Subcutaneous abdominal adipose tissue (tissue), 5 donors: ENCODE measurements around the gene NBAS.

Source experiments
- H3K27ac ChIP-seq: one replicate; pipeline ENCODE4 v1.7.0; 2013; ENCODE audit warnings: low read depth, mild to moderate bottlenecking, inconsistent platforms, low read length, moderate library complexity
- H3K27me3 ChIP-seq, 5 donors: one replicate each; pipeline ENCODE4 v1.7.0; 2013; ENCODE audit warnings: low read length in 5 of 5, inconsistent platforms in 1 of 5; ENCODE audit not compliant: control insufficient read depth in 5 of 5, insufficient read depth in 4 of 5
- H3K36me3 ChIP-seq, 5 donors: one replicate each; pipeline ENCODE4 v1.7.0; 2013; ENCODE audit warnings: low read length in 5 of 5; ENCODE audit not compliant: control insufficient read depth in 5 of 5, insufficient read depth in 5 of 5
- H3K4me1 ChIP-seq, 5 donors: one replicate each; pipeline ENCODE4 v1.7.0; 2013; ENCODE audit warnings: low read length in 5 of 5, mild to moderate bottlenecking in 3 of 5, moderate library complexity in 1 of 5; ENCODE audit not compliant: control insufficient read depth in 5 of 5, insufficient read depth in 5 of 5
- H3K4me3 ChIP-seq, 5 donors: one replicate each; pipeline ENCODE4 v1.7.0; 2013; ENCODE audit warnings: low read length in 5 of 5, low read depth in 1 of 5
- H3K9ac ChIP-seq, 5 donors: one replicate each; pipeline ENCODE4 v1.7.0; 2013; ENCODE audit warnings: low read length in 5 of 5, mild to moderate bottlenecking in 4 of 5, moderate library complexity in 3 of 5
- H3K9me3 ChIP-seq, 5 donors: one replicate each; pipeline ENCODE4 v1.7.0; 2013; ENCODE audit warnings: low read length in 5 of 5; ENCODE audit not compliant: control insufficient read depth in 5 of 5
- donor health status: healthy.
- donor health status: healthy.
- donor health status: healthy.
- donor health status: healthy.
- donor health status: healthy.

The NBAS gene

DNA sequence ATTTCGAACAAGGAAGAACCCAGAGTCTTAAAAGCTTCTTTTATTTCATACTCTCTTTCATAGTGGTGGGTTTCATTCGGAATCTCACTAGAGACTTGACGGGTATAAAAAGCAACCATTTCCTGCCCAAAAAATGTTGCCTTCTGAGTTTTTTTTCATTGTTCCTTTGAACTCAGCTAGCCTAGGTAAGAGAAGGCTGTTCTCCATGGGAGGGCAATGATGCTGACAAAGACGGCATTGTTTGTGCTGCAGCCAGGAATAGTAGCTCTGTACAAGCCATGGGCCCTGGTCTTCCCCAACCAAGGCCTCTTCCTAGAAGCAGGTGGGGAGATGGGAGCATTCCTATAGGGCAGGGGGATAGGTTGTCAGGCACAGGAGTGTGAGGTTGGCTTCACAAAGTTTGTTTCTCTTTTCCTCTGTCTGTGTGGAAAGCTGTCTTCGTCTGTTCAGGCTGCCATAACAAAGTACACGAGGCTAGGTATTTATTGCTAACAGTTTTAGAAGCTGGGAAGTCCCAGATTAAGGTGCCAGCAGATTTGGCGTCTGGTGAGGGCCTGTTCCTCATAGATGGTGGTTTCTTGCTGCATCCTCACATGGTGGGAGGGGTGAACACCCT, 405.1 kb downstream of the NBAS start:
- Histone ChIP-seq H3K9ac (no peak overlapping the region), H3K27me3 (no peaks in the 10 kb centered on the region), H3K9me3 (no peaks in the 10 kb centered on the region), H3K4me3 (no peak overlapping the region), H3K36me3 (no peaks in the 10 kb centered on the region), H3K27ac (no peak overlapping the region), H3K4me1 (peaks cover 3 to 12% (median 10%) of the 10 kb centered on the region in 5 donors)

DNA sequence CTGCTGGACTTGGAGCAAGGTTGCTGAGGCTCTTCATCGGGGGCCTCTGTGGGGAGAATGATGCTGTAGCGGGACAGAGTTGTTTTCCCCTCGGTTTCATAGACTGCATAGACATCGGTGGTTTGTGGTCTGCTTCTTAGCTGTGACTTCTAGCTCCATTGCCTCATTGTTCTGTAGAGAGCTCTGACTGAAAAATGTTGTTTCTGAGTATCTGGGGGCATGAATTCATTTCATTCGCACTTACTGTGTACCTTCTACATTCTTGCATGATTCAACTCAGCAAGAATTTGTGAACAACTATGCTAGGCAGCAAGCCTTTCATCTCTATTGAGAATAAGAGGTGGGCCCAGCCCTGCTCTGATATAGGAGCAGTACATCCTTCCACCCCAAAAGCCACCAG, 406.8 kb downstream of the NBAS start:
- no peak overlapping the region for H3K4me3 ChIP-seq
- no peaks in the 10 kb centered on the region for H3K27me3 ChIP-seq
- H3K9me3 ChIP-seq, result no peaks in the 10 kb centered on the region
- H3K9ac ChIP-seq, result no peak overlapping the region
- H3K4me1 ChIP-seq, result peaks cover 0 to under 1% (median 0%) of the 10 kb centered on the region in 5 donors
- no peak overlapping the region for H3K27ac ChIP-seq
- no peaks in the 10 kb centered on the region for H3K36me3 ChIP-seq

- no peaks in the 10 kb centered on the region for H3K36me3 ChIP-seq
Measured at GRCh38 chr2:15152382-15152781, 408.8 kb downstream of the NBAS start.

GRCh38 chr2:15149063-15149462, 412.1 kb downstream of the NBAS start:
- H3K27me3 ChIP-seq, result no peaks in the 10 kb centered on the region
- H3K9ac ChIP-seq, result no peak overlapping the region
- no peaks in the 10 kb centered on the region for H3K9me3 ChIP-seq
- H3K4me1 ChIP-seq, result no peaks in the 10 kb centered on the region
- no peak overlapping the region for H3K4me3 ChIP-seq
- no peak overlapping the region for H3K27ac ChIP-seq
- H3K36me3 ChIP-seq, result no peaks in the 10 kb centered on the region

More at GRCh38 chr2:15152382-15152781, 408.8 kb downstream of the NBAS start:
- H3K4me1 ChIP-seq, result no peaks in the 10 kb centered on the region
- no peaks in the 10 kb centered on the region for H3K27me3 ChIP-seq
- H3K4me3 ChIP-seq, result no peak overlapping the region
- no peak overlapping the region for H3K9ac ChIP-seq
- H3K27ac ChIP-seq, result no peak overlapping the region
- no peaks in the 10 kb centered on the region for H3K9me3 ChIP-seq

GRCh38 chr2:15147591-15147990, 413.5 kb downstream of the NBAS start:
- H3K27me3 ChIP-seq, result no peaks in the 10 kb centered on the region
- no peaks in the 10 kb centered on the region for H3K9me3 ChIP-seq
- H3K36me3 ChIP-seq, result no peaks in the 10 kb centered on the region
- H3K27ac ChIP-seq, result no peak overlapping the region
- no peaks in the 10 kb centered on the region for H3K4me1 ChIP-seq
- no peak overlapping the region for H3K4me3 ChIP-seq
- no peak overlapping the region for H3K9ac ChIP-seq

DNA sequence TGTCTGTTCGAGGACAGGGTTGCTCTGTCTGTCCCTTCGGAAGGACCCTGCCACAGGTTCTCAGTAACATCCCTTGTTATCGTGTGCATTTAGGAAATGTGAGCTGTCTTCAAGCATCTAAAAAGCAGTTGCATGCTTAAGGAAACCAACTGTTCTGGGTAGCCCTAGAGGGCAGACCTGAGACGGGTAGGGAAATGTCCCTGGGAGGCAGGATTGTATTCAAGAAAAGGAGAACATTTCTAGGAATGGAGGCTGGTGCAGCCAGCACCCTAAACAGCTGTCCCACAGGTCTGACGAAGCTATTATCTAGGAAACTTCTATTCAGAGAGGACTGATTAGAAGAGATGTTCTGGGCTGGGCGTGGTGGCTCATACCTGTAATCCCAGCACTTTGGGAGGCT, 414.2 kb downstream of the NBAS start:
- H3K27me3 ChIP-seq, result no peaks in the 10 kb centered on the region
- no peaks in the 10 kb centered on the region for H3K36me3 ChIP-seq
- H3K9me3 ChIP-seq, result no peaks in the 10 kb centered on the region
- no peak overlapping the region for H3K27ac ChIP-seq
- no peak overlapping the region for H3K9ac ChIP-seq
- H3K4me1 ChIP-seq, result no peaks in the 10 kb centered on the region
- H3K4me3 ChIP-seq, result no peak overlapping the region

DNA sequence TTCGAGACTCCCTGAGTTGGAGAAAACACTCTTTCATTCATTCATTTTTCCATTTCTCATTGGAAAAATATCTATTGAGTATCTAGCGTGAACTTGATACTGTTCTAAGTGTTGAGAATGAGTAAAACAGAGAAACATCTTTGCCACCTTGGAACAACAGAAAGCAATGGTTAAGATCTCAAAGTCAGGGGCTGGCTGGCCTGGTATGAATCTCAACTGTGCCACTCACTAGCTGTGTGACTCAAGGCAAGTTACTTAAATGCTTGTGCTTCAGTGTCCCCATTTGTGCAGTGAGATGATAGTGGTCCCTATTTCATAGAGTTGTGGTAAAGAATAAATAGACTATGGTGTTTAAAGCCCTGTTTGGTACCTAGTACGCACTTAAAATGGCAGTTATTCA, 415.2 kb downstream of the NBAS start:
- Histone ChIP-seq H3K4me3 (no peak overlapping the region), H3K27me3 (no peaks in the 10 kb centered on the region), H3K9ac (no peak overlapping the region), H3K27ac (no peak overlapping the region), H3K36me3 (no peaks in the 10 kb centered on the region), H3K9me3 (no peaks in the 10 kb centered on the region), H3K4me1 (no peaks in the 10 kb centered on the region)

- no peak overlapping the region for H3K4me3 ChIP-seq
- H3K27ac ChIP-seq, result no peak overlapping the region
- H3K4me1 ChIP-seq, result no peaks in the 10 kb centered on the region
- peaks cover 0 to 1% (median 0%) of the 10 kb centered on the region in 5 donors for H3K9me3 ChIP-seq
- no peaks in the 10 kb centered on the region for H3K27me3 ChIP-seq
- H3K36me3 ChIP-seq, result no peaks in the 10 kb centered on the region
- H3K9ac ChIP-seq, result no peak overlapping the region
Measured at GRCh38 chr2:15145046-15145817, 415.9 kb downstream of the NBAS start.

- Histone ChIP-seq H3K4me3 (no peak overlapping the region), H3K4me1 (no peaks in the 10 kb centered on the region), H3K9me3 (peaks cover 2 to 7% (median 6%) of the 10 kb centered on the region in 5 donors), H3K27ac (no peak overlapping the region), H3K36me3 (no peaks in the 10 kb centered on the region), H3K9ac (no peak overlapping the region), H3K27me3 (no peaks in the 10 kb centered on the region)
Measured at GRCh38 chr2:15142069-15142689, 419.0 kb downstream of the NBAS start.

DNA sequence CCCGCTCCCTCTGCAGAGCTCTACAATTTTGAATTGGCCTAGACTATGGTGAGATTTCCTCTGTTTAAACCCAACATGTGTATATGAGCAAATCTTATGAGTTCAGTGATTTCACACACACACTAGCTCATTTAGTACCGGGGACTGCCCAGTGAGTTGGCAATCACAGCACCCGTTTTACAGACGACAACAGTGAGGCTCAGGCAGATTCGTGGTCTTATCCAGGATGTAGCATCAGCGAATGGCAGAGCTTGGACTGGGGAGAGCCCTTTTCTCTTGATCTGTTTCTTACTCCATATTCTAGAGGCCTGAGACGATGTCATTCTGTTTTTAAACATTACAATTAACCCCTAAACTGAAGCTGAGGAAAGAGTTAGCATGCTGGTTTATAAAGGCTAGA, 419.9 kb downstream of the NBAS start:
- no peaks in the 10 kb centered on the region for H3K4me1 ChIP-seq
- no peak overlapping the region for H3K4me3 ChIP-seq
- no peaks in the 10 kb centered on the region for H3K36me3 ChIP-seq
- H3K9me3 ChIP-seq, result peaks cover 2 to 7% (median 6%) of the 10 kb centered on the region in 5 donors
- no peak overlapping the region for H3K27ac ChIP-seq
- no peaks in the 10 kb centered on the region for H3K27me3 ChIP-seq
- no peak overlapping the region for H3K9ac ChIP-seq
